ENCODE results near the gene LASP1. TPM values are rescaled to one million over a fixed set of nuclear protein-coding genes. Genes with fewer than 3 reads are reported as not detected.

Gene LASP1
- total and polyA plus RNA-seq, 2 experiments from 2014 or later, result 48.7 to 173 TPM

DNA sequence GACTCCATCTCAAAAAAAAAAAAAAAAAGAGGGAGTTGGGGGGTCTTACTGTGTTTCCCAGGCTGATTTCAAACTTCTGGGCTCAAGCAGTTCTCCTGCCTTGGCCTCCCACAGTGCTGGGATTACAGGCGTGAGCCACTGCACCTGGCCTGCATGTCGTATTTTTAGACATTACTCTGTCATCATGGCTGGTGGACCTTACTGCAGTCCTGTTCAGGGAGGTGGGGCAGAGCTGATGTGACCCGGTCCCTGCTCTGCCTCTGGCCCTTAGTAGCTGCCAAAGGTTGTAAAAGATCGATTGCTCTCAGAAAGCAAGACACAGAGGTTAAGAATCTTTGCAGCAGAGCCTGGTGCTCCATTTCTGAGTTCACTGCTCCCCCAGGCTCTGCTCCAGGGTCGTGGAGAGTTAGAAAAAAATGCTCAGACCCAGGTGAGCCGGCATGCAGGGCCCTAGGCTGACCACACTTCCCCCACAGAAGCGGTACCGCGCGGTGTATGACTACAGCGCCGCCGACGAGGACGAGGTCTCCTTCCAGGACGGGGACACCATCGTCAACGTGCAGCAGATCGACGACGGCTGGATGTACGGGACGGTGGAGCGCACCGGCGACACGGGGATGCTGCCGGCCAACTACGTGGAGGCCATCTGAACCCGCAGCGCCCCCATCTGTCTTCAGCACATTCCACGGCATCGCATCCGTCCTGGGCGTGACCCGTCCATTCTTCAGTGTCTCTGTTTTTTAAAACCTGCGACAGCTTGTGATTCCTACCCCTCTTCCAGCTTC, 48.5 kb downstream of the LASP1 start:
- Histone ChIP-seq H3K9me2 (ENCODE audit: insufficient read depth) (no peaks in the 10 kb centered on the region), H3K27me3 (ENCODE audit: insufficient read depth) (no peaks in the 10 kb centered on the region), H3K79me2 (replicated peaks; ENCODE audit: insufficient read depth) (no peaks in the 10 kb centered on the region), H3F3A (replicated peaks; ENCODE audit: low read depth) (0 out of 2 replicates have a peak, but pooled peaks cover 15% of the 10 kb centered on the region), H3K27ac (ENCODE audit: low read depth) (peak overlapping the region; percentile 59; the same call in 1 of the 2 replicates), H2AFZ (no peak overlapping the region), H4K20me1 (replicated peaks; ENCODE audit: insufficient read depth) (peaks cover 8% of the 10 kb centered on the region), H3K36me3 (ENCODE audit: insufficient read depth) (no peaks in the 10 kb centered on the region; the same call in 1 of the 2 replicates), H3K4me1 (ENCODE audit: insufficient read depth) (peaks cover 12% of the 10 kb centered on the region), H3K4me3 (no peak overlapping the region), H3K4me2 (no peak overlapping the region)
- Mint-ChIP-seq H3K9me3 (no peaks in the 10 kb centered on the region), H3K4me3 (no peak overlapping the region), H3K27me3 (ENCODE audit: insufficient read depth, low read depth, poor library complexity) (peaks cover 13% of the 10 kb centered on the region), H3K27ac (peak overlapping the region; percentile 52; the same call in 1 of the 2 replicates), H3K4me1 (peaks cover 22% of the 10 kb centered on the region), H3K36me3 (ENCODE audit: low read depth) (peaks cover 47% of the 10 kb centered on the region)
- ATAC-seq, result peak; percentile 44
- no peak for TF ChIP-seq EZH2phosphoT487 (IDR thresholded peaks at IDR 0.05; ENCODE audit: unreplicated experiment)
- no peak for TF ChIP-seq NANOG (IDR thresholded peaks at IDR 0.05; ENCODE audit: borderline replicate concordance)
- TF ChIP-seq, protein P1, sequence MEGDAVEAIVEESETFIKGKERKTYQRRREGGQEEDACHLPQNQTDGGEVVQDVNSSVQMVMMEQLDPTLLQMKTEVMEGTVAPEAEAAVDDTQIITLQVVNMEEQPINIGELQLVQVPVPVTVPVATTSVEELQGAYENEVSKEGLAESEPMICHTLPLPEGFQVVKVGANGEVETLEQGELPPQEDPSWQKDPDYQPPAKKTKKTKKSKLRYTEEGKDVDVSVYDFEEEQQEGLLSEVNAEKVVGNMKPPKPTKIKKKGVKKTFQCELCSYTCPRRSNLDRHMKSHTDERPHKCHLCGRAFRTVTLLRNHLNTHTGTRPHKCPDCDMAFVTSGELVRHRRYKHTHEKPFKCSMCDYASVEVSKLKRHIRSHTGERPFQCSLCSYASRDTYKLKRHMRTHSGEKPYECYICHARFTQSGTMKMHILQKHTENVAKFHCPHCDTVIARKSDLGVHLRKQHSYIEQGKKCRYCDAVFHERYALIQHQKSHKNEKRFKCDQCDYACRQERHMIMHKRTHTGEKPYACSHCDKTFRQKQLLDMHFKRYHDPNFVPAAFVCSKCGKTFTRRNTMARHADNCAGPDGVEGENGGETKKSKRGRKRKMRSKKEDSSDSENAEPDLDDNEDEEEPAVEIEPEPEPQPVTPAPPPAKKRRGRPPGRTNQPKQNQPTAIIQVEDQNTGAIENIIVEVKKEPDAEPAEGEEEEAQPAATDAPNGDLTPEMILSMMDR (conservative IDR thresholded peaks at IDR 0.05; ENCODE audit: low read depth in 2 of 2), result peak; percentile 36 to 83
- TF ChIP-seq JUNB (IDR thresholded peaks at IDR 0.05; ENCODE audit: unreplicated experiment), result no peak
- TF ChIP-seq ZNF114 (CRISPR knock-in tag; IDR thresholded peaks at IDR 0.05), result no peak
- DNase-seq (ENCODE audit: low spot score), result peak; percentile 79

DNA sequence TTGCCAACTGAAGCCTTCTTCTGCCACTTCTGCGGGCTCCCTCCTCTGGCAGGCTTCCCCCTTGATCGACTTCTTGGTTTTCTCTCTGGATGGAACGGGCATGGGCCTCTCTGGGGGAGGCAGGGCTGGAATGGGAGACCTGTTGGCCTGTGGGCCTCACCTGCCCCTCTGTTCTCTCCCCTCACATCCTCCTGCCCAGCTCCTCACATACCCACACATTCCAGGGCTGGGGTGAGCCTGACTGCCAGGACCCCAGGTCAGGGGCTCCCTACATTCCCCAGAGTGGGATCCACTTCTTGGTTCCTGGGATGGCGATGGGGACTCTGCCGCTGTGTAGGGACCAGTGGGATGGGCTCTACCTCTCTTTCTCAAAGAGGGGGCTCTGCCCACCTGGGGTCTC, 49.1 kb downstream of the LASP1 start:
- peaks cover 47% of the 10 kb centered on the region for H3K36me3 Mint-ChIP-seq (ENCODE audit: low read depth)

More for the DNA sequence above, 49.1 kb downstream of the LASP1 start:
- no peak overlapping the region for H3K4me2 ChIP-seq
- DNase-seq (ENCODE audit: low spot score) (no peak), ATAC-seq (no peak)
- H3K27ac Mint-ChIP-seq, result no peak overlapping the region; the same call in 1 of the 2 replicates
- no peak overlapping the region for H3K4me3 Mint-ChIP-seq
- no peak overlapping the region for H2AFZ ChIP-seq
- H3K36me3 ChIP-seq (ENCODE audit: insufficient read depth), result no peaks in the 10 kb centered on the region; the same call in 1 of the 2 replicates
- 0 out of 2 replicates have a peak, but pooled peaks cover 15% of the 10 kb centered on the region for H3F3A ChIP-seq (replicated peaks; ENCODE audit: low read depth)
- peaks cover 12% of the 10 kb centered on the region for H3K4me1 ChIP-seq (ENCODE audit: insufficient read depth)
- no peak overlapping the region for H3K27ac ChIP-seq (ENCODE audit: low read depth)
- H3K27me3 ChIP-seq (ENCODE audit: insufficient read depth), result no peaks in the 10 kb centered on the region
- no peaks in the 10 kb centered on the region for H3K9me2 ChIP-seq (ENCODE audit: insufficient read depth)
- H3K27me3 Mint-ChIP-seq (ENCODE audit: insufficient read depth, low read depth, poor library complexity), result peaks cover 13% of the 10 kb centered on the region
- H4K20me1 ChIP-seq (replicated peaks; ENCODE audit: insufficient read depth), result peaks cover 8% of the 10 kb centered on the region
- peaks cover 22% of the 10 kb centered on the region for H3K4me1 Mint-ChIP-seq
- H3K79me2 ChIP-seq (replicated peaks; ENCODE audit: insufficient read depth), result no peaks in the 10 kb centered on the region
- H3K4me3 ChIP-seq, result no peak overlapping the region
- no peaks in the 10 kb centered on the region for H3K9me3 Mint-ChIP-seq
- TF ChIP-seq, protein P2, sequence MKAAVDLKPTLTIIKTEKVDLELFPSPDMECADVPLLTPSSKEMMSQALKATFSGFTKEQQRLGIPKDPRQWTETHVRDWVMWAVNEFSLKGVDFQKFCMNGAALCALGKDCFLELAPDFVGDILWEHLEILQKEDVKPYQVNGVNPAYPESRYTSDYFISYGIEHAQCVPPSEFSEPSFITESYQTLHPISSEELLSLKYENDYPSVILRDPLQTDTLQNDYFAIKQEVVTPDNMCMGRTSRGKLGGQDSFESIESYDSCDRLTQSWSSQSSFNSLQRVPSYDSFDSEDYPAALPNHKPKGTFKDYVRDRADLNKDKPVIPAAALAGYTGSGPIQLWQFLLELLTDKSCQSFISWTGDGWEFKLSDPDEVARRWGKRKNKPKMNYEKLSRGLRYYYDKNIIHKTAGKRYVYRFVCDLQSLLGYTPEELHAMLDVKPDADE (IDR thresholded peaks at IDR 0.05), result no peak
- no peak for TF ChIP-seq ZNF114 (CRISPR knock-in tag; IDR thresholded peaks at IDR 0.05)
- TF ChIP-seq, protein P1 (conservative IDR thresholded peaks at IDR 0.05; ENCODE audit: low read depth in 2 of 2), result no peak
- no peak for TF ChIP-seq ZNF331 (CRISPR knock-in tag; IDR thresholded peaks at IDR 0.05; ENCODE audit: low read depth)
- no peak for TF ChIP-seq EZH2phosphoT487 (IDR thresholded peaks at IDR 0.05; ENCODE audit: unreplicated experiment)
- no peak for TF ChIP-seq STAT1 (IDR thresholded peaks at IDR 0.05; ENCODE audit: unreplicated experiment)
- TF ChIP-seq EZH2 (IDR thresholded peaks at IDR 0.05; ENCODE audit: low read depth, unreplicated experiment), result no peak
- no peak for TF ChIP-seq POLR2AphosphoS5 (IDR thresholded peaks at IDR 0.05; ENCODE audit: low read depth)

Measured in GM23338 (cell line).